HCEC 1CT (cell line): ENCODE data around the gene FUCA1.
A peak's percentile ranks its signal among the peaks of the same experiment; 100 is the strongest.

Experiments used
- DNase-seq: peaks from one replicate; pipeline ENCODE4 v3.0.0-alpha.2; 2017

FUCA1 gene

DNA sequence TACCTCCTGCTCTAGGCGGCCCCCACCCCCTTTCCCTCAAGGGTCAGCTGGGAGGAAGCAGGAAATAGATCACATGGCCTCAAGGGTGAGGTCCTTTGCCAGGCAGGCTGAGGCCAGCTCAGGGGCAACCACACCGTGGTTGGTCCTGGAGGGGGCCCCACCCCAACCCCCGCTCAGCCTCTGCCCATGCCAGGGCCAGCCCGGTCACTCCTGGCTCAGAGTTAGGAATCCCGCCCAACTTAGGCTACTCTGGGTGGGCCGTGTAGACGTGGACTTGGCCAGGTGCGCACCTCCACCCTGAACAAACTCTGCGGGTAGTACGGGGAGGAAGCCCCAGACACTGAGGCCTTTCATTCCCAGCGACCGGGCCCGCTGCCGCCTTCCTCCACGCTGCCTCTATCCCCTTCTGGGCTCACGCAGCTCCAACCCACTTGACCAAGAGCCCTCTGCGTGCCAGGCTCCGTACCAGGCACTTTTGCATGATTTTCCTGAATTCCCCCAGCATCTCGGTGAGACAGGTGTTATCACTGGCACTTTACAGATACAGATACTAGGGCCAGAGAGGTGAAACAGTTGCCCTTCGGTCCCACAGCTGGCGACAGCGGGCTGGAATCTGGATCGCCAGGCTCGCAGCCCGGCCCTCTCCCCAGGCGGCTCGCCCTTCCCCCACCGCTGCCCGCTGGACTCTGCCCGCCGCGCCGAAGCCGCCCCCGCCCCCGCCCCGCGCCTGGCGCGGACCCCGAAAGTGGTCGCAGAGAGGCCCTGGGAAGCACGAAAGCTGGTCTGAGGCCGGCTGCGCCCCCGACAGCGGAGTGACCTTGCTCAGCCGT lies 68.3 kb downstream of the FUCA1 start:
- DNase-seq, result peak; percentile 51

DNA sequence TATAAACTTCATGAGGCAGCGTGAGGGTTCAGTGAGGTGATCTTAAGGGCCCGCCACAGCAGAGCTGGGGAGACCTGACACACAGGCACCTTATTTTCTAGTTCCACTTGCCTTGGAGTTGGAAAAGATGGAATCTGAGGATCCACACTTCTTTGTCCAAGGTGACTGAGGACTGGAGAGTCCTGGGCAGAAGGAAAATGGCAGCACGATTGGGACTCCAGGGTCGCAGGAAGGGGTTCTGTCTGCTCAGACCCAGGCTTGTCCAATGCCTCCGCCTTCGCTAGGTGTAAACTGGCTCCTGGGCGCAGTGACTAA lies 68.9 kb downstream of the FUCA1 start:
- DNase-seq, result no peak

DNA sequence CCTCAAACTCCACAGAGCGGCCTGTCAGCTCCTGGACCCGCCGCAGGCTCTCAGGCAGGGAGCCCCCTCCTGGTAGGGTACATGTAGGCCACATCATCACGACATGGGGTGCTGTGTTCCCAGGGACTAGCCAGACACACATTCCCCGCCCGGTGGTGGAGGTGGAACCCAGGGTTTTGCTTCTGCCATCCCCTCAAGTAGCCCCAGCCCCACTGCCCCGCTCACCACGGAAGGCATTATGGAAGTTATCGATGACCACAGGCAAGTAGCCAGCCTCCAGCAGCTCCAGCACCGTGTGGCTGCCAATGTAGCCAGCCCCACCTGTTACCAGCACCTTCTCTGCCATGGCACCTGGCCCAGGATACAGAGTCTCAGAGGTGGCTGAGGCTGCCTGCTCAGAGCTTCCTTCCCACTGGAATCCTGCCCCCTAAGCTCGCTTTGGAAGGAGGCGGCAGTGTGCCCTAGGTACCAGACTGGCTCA lies 69.4 kb downstream of the FUCA1 start:
- DNase-seq, result no peak

DNA sequence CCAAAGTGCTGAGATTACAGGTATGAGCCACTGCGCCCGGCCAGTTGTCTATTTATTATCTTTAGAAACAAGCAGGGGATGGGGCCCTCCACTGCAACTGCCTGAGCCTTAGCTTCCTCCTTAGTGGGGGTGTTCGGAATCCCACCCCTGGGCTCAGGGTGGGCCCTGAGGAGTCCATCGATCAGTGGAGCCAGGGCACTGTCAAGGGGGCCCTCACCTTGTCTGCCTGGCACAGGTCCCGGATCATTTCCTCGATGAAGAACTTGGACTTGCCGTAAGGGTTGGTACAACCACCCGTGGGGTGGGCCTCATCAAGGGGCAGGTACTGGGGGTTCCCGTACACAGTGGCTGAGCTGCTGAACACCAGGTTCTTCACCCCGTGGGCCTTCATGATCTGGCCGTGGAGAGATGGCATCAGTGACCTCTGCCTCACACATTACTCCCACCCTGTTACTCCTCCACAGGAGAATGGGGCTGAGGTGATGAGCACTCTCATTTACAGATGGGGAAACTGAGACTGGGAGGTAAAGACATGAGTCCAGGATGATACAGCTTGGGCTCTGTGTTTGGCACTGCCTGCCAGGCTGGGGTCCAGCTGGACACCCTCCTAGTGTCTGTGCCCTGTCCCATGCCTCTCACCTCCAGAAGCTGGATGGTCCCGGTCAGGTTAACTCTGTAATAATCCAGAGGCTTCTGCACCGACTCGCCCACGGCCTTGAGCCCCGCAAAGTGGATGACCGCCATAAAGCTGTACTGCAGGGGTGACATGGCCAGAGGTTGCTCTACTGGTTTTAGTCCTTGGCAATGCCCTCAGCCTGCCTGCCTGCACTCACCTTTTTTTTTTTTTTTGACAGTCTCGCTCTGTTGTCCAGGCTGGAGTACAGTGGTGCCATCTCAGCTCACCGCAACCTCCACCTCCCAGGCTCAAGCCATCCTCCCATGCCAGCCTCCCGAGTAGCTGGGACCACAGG lies 70.3 kb downstream of the FUCA1 start:
- no peak for DNase-seq

DNA sequence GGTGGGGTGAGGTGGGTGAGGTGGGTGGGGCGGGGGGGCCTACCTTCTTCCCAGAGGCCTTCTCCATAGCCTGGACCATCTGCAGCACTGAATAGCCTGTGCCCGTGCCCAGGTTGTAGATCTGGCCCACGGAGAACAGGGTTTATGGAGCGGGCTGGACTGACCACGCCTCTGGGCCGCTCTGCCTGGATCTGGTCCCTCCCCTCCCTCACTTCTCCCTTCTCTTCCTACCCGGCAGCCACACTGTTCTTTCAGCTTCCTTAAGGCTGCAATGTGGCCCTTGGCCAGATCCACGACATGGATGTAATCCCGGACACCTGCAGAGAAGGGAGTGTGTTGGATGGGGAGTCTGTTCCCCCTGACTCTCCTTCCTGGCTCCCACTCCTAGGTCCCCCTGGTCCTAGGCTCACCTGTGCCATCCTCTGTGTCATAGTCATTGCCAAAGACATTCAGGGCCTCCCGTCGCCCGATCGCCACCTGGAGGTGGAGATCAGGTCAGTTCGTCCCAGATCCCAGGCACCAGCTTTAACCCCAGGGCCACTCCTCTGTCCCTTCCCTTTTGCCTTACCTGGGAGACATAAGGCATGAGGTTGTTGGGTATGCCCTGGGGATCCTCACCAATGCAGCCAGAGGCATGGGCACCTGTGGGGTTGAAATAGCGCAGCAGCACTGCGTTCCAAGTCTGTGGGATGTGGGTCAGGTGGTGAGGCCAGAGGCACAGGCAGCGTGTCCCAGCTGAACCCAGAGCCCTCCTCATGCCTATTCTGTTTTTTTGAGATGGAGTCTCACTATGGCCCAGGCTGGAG lies 71.4 kb downstream of the FUCA1 start:
- no peak for DNase-seq

DNA sequence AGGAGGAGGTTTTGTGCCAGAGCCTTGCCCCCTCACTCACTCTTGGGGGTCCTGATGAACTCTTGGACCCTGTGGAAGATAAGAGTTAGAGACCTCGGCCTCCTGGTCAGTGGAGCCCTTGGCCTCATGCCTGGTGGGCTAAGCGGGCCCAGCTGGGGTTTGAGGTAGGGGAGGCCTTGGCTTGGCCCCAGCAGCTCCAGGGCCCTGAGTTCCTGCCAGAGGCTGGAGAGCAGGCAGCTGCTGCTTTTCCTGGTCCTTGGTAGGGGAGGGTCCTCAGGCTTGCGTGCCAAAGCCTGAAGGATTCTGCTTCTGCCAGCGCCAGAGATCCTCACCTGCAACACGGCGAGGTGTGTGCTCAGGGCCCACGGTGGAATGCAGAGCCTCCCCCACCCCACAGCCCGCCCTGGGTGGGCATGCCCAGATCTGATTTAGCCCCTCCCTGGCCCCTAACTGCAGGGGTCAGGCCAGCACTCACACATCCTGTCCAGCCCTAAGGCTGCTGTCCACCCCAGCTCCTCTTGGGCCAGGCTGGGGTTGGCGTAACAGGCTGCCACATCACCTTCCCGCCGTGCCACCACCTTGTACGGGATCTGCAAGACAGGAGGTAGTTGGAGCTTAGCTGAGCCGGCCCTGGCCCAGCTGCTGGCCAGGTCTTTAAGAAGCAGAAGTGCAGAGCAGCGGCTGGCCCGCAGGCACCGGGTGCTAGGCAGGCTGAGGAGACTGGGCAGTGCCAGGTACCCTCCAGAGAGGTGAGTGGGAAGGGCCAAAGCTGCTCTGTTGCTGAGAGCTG lies 72.2 kb downstream of the FUCA1 start:
- no peak for DNase-seq
